DND-41 (cell line): ENCODE data around the gene AR.

Experiments
- EZH2 ChIP-seq: IDR thresholded peaks from 3 replicates; pipeline ENCODE4 v1.6.1; 2012; ENCODE audit warnings: borderline replicate concordance, low read depth, mild to moderate bottlenecking, moderate library complexity, low read length, inconsistent platforms; ENCODE audit not compliant: severe bottlenecking
- TF ChIP-seq, protein P1 (sequence below): IDR thresholded peaks from 2 replicates; pipeline ENCODE4 v1.5.1; 2012; ENCODE audit warnings: borderline replicate concordance, low read length, moderate library complexity, mild to moderate bottlenecking; ENCODE audit not compliant: poor library complexity, severe bottlenecking; ENCODE audit errors: extremely low read depth

DNA sequence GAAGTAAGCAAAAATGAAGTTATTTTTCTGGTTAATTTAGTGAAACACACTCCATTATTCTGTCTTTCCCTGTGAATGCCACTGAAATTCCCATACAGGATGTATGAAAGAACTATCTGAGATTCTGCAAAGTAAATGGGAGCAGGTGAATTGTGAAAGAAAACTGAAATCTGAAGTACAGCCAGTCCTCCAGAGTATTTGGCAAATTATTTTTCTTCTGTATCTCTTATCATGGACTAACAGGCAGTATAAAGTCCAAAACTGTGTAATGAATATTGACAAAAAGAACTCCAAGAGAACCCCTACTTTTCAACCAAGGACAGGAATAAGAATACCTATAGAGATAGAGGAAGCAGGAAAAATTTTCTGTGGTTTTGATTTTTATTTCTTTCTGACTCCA lies 40.8 kb upstream of the AR start:
- TF ChIP-seq EZH2, result no peak
- TF ChIP-seq, protein P1, sequence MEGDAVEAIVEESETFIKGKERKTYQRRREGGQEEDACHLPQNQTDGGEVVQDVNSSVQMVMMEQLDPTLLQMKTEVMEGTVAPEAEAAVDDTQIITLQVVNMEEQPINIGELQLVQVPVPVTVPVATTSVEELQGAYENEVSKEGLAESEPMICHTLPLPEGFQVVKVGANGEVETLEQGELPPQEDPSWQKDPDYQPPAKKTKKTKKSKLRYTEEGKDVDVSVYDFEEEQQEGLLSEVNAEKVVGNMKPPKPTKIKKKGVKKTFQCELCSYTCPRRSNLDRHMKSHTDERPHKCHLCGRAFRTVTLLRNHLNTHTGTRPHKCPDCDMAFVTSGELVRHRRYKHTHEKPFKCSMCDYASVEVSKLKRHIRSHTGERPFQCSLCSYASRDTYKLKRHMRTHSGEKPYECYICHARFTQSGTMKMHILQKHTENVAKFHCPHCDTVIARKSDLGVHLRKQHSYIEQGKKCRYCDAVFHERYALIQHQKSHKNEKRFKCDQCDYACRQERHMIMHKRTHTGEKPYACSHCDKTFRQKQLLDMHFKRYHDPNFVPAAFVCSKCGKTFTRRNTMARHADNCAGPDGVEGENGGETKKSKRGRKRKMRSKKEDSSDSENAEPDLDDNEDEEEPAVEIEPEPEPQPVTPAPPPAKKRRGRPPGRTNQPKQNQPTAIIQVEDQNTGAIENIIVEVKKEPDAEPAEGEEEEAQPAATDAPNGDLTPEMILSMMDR, result no peak
